SK-N-SH treated with all-trans-retinoic acid at 6 μM for 48 hours (cell line): ENCODE measurements around the gene RCN1.

Source experiments
- BACH2 ChIP-seq: fragments of 250-450 bp; sonication (Bioruptor Pico); IDR thresholded peaks from 2 replicates; pipeline ENCODE4 v1.9.0; 2021; ENCODE audit warnings: mild to moderate bottlenecking, borderline replicate concordance
- CSDC2 ChIP-seq: fragments of 250-450 bp; sonication (Bioruptor Pico); IDR thresholded peaks from 2 replicates; pipeline ENCODE4 v1.5.0; 2020; ENCODE audit warnings: mild to moderate bottlenecking, moderate library complexity
- ESRRG ChIP-seq: fragments of 250-450 bp; sonication (Bioruptor Pico); IDR thresholded peaks from 2 replicates; pipeline ENCODE4 v1.6.1; 2021; ENCODE audit warnings: mild to moderate bottlenecking
- OSR1 ChIP-seq: fragments of 250-450 bp; sonication (Bioruptor Pico); IDR thresholded peaks from 2 replicates; pipeline ENCODE4 v1.8.0; 2022; ENCODE audit warnings: moderate library complexity, mild to moderate bottlenecking, inconsistent platforms
- RARB ChIP-seq: fragments of 250-450 bp; sonication (Bioruptor Pico); IDR thresholded peaks from 2 replicates; pipeline ENCODE4 v1.8.0; 2021; ENCODE audit warnings: mild to moderate bottlenecking, moderate library complexity
- ZC3H10 ChIP-seq: fragments of 250-450 bp; sonication (Bioruptor Pico); IDR thresholded peaks from 2 replicates; pipeline ENCODE4 v1.5.1; 2021; ENCODE audit warnings: mild to moderate bottlenecking, moderate library complexity
- ZFP3 ChIP-seq: fragments of 250-450 bp; sonication (Bioruptor Pico); IDR thresholded peaks from 2 replicates; pipeline ENCODE4 v1.5.0; 2020; ENCODE audit warnings: mild to moderate bottlenecking, moderate library complexity
- ZFP30 ChIP-seq: fragments of 450-650 bp; formaldehyde crosslinking; IDR thresholded peaks from 2 replicates; pipeline ENCODE4 v1.5.0; 2022; ENCODE audit warnings: mild to moderate bottlenecking, moderate library complexity
- ZNF70 ChIP-seq: fragments of 450-650 bp; formaldehyde crosslinking; IDR thresholded peaks from 2 replicates; pipeline ENCODE4 v1.5.0; 2020; ENCODE audit warnings: mild to moderate bottlenecking, moderate library complexity
- ZNF8 ChIP-seq: fragments of 450-650 bp; formaldehyde crosslinking; IDR thresholded peaks from 2 replicates; pipeline ENCODE4 v1.5.0; 2020; ENCODE audit warnings: mild to moderate bottlenecking, moderate library complexity
- TF ChIP-seq, protein P1 (sequence below): fragments of 250-450 bp; sonication (Bioruptor Pico); IDR thresholded peaks from 2 replicates; pipeline ENCODE4 v1.8.0; 2020; ENCODE audit warnings: mild to moderate bottlenecking, moderate library complexity, borderline replicate concordance
- TF ChIP-seq, protein P2 (sequence below): fragments of 250-450 bp; sonication (Bioruptor Pico); IDR thresholded peaks from 2 replicates; pipeline ENCODE4 v1.5.0; 2020; ENCODE audit warnings: mild to moderate bottlenecking, moderate library complexity
- TF ChIP-seq, protein P3 (sequence below): fragments of 250-450 bp; sonication (Bioruptor Pico); IDR thresholded peaks from 2 replicates; pipeline ENCODE4 v1.5.1; 2020; ENCODE audit warnings: low read depth, mild to moderate bottlenecking, moderate library complexity

DNA sequence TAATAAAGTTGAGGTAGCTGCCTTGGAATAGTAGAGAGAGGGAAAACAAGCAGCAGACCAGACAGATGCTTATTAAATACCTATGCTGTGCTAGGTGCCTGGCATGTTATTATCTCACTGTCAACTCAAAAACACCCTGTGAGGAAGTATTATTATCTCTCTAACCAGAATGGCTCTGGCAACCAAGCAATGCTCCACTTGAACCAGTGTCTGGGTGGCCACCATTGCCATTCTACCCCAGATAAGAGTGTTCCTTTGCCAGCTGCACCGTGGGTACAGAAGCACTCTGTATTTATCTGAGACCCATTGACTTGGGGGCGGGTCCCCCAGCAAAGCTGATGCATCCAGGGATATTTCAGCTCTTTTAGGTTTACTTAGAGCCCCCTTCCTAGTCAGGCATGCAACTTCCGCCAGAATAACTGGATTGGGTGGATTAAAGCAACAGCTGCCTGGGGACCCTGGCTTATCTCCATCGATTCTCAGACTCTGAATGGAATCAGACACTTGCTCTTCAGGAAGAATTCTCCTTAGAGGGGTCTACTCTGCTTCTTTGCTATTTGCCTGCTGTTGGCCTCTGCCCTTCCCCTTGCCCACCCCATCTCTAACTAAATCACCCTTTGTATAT lies 49.1 kb downstream of the RCN1 start:
- no peak for TF ChIP-seq RARB
- TF ChIP-seq ZFP30 (CRISPR knock-in tag), result no peak
- TF ChIP-seq ZFP3 (CRISPR knock-in tag), result no peak
- TF ChIP-seq, protein P1, sequence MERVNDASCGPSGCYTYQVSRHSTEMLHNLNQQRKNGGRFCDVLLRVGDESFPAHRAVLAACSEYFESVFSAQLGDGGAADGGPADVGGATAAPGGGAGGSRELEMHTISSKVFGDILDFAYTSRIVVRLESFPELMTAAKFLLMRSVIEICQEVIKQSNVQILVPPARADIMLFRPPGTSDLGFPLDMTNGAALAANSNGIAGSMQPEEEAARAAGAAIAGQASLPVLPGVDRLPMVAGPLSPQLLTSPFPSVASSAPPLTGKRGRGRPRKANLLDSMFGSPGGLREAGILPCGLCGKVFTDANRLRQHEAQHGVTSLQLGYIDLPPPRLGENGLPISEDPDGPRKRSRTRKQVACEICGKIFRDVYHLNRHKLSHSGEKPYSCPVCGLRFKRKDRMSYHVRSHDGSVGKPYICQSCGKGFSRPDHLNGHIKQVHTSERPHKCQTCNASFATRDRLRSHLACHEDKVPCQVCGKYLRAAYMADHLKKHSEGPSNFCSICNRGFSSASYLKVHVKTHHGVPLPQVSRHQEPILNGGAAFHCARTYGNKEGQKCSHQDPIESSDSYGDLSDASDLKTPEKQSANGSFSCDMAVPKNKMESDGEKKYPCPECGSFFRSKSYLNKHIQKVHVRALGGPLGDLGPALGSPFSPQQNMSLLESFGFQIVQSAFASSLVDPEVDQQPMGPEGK (CRISPR knock-in tag), result no peak
- TF ChIP-seq OSR1 (CRISPR knock-in tag), result no peak
- no peak for TF ChIP-seq CSDC2 (CRISPR knock-in tag)
- TF ChIP-seq, protein P2, sequence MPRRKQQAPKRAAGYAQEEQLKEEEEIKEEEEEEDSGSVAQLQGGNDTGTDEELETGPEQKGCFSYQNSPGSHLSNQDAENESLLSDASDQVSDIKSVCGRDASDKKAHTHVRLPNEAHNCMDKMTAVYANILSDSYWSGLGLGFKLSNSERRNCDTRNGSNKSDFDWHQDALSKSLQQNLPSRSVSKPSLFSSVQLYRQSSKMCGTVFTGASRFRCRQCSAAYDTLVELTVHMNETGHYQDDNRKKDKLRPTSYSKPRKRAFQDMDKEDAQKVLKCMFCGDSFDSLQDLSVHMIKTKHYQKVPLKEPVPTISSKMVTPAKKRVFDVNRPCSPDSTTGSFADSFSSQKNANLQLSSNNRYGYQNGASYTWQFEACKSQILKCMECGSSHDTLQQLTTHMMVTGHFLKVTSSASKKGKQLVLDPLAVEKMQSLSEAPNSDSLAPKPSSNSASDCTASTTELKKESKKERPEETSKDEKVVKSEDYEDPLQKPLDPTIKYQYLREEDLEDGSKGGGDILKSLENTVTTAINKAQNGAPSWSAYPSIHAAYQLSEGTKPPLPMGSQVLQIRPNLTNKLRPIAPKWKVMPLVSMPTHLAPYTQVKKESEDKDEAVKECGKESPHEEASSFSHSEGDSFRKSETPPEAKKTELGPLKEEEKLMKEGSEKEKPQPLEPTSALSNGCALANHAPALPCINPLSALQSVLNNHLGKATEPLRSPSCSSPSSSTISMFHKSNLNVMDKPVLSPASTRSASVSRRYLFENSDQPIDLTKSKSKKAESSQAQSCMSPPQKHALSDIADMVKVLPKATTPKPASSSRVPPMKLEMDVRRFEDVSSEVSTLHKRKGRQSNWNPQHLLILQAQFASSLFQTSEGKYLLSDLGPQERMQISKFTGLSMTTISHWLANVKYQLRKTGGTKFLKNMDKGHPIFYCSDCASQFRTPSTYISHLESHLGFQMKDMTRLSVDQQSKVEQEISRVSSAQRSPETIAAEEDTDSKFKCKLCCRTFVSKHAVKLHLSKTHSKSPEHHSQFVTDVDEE, result no peak
- no peak for TF ChIP-seq ESRRG (CRISPR knock-in tag)
- no peak for TF ChIP-seq ZNF8 (CRISPR knock-in tag)
- TF ChIP-seq ZNF70 (CRISPR knock-in tag), result no peak
- no peak for TF ChIP-seq ZC3H10 (CRISPR knock-in tag)
- no peak for TF ChIP-seq BACH2 (CRISPR knock-in tag)
- TF ChIP-seq, protein P3, sequence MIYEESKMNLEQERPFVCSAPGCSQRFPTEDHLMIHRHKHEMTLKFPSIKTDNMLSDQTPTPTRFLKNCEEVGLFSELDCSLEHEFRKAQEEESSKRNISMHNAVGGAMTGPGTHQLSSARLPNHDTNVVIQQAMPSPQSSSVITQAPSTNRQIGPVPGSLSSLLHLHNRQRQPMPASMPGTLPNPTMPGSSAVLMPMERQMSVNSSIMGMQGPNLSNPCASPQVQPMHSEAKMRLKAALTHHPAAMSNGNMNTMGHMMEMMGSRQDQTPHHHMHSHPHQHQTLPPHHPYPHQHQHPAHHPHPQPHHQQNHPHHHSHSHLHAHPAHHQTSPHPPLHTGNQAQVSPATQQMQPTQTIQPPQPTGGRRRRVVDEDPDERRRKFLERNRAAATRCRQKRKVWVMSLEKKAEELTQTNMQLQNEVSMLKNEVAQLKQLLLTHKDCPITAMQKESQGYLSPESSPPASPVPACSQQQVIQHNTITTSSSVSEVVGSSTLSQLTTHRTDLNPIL, result no peak
